Measurements from ENCODE around the gene TTC28. TPM values are rescaled to one million over a fixed set of nuclear protein-coding genes. Genes with fewer than 3 reads are reported as not detected.

Gene TTC28
- total RNA-seq, 1 donor from 2014 or later: 70.8 TPM

DNA sequence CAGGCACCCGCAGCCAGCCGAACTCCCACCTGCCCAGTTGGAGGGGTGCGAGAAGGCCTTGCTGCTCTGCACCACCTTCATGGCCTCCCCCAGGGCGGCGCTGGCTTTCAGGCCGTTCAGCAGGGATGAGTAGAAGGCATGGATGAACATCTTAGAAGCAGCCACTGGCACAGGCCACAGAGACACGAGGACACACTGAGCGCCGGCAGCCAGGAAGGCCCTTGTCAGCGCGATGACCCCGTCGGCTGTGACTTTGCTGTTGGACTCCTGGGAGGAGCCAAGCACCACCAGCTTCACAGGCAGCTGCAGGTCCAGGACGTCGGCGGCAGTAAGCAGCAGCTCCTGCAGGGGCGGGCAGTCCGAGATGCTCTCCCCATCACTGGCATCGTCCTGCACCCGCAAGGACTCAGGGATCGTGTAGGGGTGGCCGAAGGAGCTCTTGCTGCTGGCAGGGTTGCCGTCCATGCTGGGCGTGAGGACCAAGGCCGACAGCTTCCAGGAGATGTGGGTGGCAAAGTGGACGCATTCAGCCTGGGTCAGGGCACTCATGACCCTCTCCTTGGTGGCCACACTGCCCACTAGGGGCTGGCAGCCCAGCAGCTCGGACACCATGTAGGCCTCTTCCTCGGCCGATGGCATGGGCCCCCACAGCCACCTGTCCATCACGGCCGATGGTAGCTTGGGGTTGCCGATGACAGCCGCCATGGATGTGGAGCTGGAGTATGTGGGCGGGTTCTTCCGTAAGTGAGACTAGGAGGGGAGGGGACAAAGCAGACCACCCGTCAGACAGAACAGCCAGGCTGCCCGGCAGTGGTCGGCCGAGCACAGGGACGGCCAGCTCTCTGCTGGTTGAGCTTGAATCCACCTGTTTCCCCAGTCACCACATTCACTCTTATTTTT is 680.9 kb downstream of the TTC28 start:
- Mint-ChIP-seq H3K9me3 (ENCODE audit: unreplicated experiment) (no peaks in the 10 kb centered on the region), H3K36me3 (ENCODE audit: low read depth, unreplicated experiment) (peaks cover 19% of the 10 kb centered on the region), H3K4me1 (ENCODE audit: unreplicated experiment) (peaks cover 4% of the 10 kb centered on the region), H3K4me3 (ENCODE audit: unreplicated experiment) (no peak overlapping the region), H3K27ac (ENCODE audit: unreplicated experiment) (no peak overlapping the region), H3K27me3 (ENCODE audit: unreplicated experiment) (peaks cover 6% of the 10 kb centered on the region)
- TF ChIP-seq, protein P1, sequence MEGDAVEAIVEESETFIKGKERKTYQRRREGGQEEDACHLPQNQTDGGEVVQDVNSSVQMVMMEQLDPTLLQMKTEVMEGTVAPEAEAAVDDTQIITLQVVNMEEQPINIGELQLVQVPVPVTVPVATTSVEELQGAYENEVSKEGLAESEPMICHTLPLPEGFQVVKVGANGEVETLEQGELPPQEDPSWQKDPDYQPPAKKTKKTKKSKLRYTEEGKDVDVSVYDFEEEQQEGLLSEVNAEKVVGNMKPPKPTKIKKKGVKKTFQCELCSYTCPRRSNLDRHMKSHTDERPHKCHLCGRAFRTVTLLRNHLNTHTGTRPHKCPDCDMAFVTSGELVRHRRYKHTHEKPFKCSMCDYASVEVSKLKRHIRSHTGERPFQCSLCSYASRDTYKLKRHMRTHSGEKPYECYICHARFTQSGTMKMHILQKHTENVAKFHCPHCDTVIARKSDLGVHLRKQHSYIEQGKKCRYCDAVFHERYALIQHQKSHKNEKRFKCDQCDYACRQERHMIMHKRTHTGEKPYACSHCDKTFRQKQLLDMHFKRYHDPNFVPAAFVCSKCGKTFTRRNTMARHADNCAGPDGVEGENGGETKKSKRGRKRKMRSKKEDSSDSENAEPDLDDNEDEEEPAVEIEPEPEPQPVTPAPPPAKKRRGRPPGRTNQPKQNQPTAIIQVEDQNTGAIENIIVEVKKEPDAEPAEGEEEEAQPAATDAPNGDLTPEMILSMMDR (IDR thresholded peaks at IDR 0.05; ENCODE audit: unreplicated experiment): no peak
- DNase-seq (ENCODE audit: low spot score): no peak

DNA sequence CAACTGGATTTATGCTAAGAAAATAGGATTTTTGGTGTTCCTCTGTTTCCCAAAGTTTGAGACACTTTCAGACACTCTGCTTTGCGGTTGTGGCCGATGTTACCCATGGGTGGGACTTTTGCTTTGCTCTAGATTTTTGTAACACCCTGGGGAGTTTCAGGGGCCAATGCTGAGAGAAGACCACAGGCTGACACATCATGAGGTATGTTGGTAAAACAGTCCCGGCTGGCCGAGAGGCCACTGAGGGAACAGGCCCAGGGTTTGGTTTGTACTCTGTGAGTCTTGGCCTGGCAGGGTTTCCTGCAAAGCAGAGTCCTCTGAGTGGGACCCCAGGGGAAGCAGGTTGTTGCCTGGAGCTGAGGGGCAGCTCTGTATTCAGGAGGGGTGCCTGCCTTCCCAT is 682.1 kb downstream of the TTC28 start:
- DNase-seq (ENCODE audit: low spot score): no peak
- TF ChIP-seq, protein P1 (IDR thresholded peaks at IDR 0.05; ENCODE audit: unreplicated experiment): no peak
- H3K36me3 Mint-ChIP-seq (ENCODE audit: low read depth, unreplicated experiment): peaks cover 20% of the 10 kb centered on the region
- H3K27ac Mint-ChIP-seq (ENCODE audit: unreplicated experiment): no peak overlapping the region
- no peak overlapping the region for H3K4me3 Mint-ChIP-seq (ENCODE audit: unreplicated experiment)
- H3K4me1 Mint-ChIP-seq (ENCODE audit: unreplicated experiment): peaks cover 4% of the 10 kb centered on the region
- H3K27me3 Mint-ChIP-seq (ENCODE audit: unreplicated experiment): peaks cover 8% of the 10 kb centered on the region
- no peaks in the 10 kb centered on the region for H3K9me3 Mint-ChIP-seq (ENCODE audit: unreplicated experiment)

DNA sequence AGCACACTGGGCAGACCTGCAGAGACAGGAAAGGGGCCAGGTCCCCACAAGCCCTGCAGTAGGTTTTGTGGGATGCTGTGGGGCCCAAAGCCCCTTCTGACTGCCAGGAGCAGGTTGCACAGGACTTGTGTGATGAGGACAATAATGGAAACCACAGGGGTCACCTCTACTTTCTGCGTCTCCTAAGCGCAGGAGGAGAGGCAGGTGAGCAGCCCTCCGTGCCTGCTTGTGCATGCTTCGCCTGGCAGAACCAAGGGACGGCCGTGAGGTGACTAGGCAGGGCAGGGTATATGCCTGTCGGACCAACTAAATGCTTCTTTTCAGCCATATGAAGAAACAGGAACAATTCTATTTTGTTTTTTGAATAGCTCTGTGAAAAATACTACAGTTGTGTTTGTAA is 682.7 kb downstream of the TTC28 start:
- Mint-ChIP-seq H3K9me3 (ENCODE audit: unreplicated experiment) (no peaks in the 10 kb centered on the region), H3K27ac (ENCODE audit: unreplicated experiment) (no peak overlapping the region), H3K4me3 (ENCODE audit: unreplicated experiment) (no peak overlapping the region), H3K4me1 (ENCODE audit: unreplicated experiment) (peaks cover 4% of the 10 kb centered on the region), H3K27me3 (ENCODE audit: unreplicated experiment) (peaks cover 8% of the 10 kb centered on the region), H3K36me3 (ENCODE audit: low read depth, unreplicated experiment) (peaks cover 20% of the 10 kb centered on the region)
- no peak for DNase-seq (ENCODE audit: low spot score)
- TF ChIP-seq, protein P1 (IDR thresholded peaks at IDR 0.05; ENCODE audit: unreplicated experiment): no peak

DNA sequence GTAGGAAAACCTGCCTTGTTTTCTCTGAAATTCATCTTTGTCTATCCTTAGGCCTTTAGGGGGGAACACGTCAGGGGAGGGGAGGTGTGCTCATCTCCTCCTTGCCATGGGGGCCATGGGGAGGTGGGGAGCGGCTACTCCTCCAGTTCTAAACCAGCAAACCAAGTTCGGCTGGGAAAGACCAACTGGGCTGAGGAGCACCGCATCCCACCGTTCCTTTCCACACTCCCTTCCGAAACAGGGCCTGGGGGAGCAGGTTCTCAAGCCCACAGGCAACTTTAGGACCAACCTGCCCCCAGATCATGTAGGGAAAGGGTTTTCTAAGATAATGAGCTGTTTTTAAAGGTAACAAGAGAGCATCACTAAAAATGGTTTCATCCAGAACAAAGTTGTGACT is 683.1 kb downstream of the TTC28 start:
- H3K4me3 Mint-ChIP-seq (ENCODE audit: unreplicated experiment): no peak overlapping the region
- peaks cover 4% of the 10 kb centered on the region for H3K4me1 Mint-ChIP-seq (ENCODE audit: unreplicated experiment)
- H3K27ac Mint-ChIP-seq (ENCODE audit: unreplicated experiment): no peak overlapping the region

More for the DNA sequence above, 683.1 kb downstream of the TTC28 start:
- Mint-ChIP-seq H3K36me3 (ENCODE audit: low read depth, unreplicated experiment) (peaks cover 20% of the 10 kb centered on the region), H3K27me3 (ENCODE audit: unreplicated experiment) (peaks cover 8% of the 10 kb centered on the region), H3K9me3 (ENCODE audit: unreplicated experiment) (no peaks in the 10 kb centered on the region)
- TF ChIP-seq, protein P1 (IDR thresholded peaks at IDR 0.05; ENCODE audit: unreplicated experiment): no peak
- DNase-seq (ENCODE audit: low spot score): no peak

All from endothelial cell (in vitro differentiated cells).